ENCODE measurements around the gene MLLT6.
A peak's percentile ranks its signal among the peaks of the same experiment; 100 is the strongest.

Gene MLLT6

GRCh38 chr17:38671939-38672720 lies 32.9 kb upstream of the MLLT6 start:
- Histone ChIP-seq H3K4me1 (ENCODE audit: low read depth, poor library complexity, severe bottlenecking) (peaks cover 30% of the 10 kb centered on the region), H3K79me2 (ENCODE audit: insufficient read depth, low read depth) (no peaks in the 10 kb centered on the region), H3K27me3 (ENCODE audit: insufficient read depth, low read depth) (peaks cover 18% of the 10 kb centered on the region; the same call in 1 of the 2 replicates), H3K27ac (no peak overlapping the region), H3K4me3 (IDR thresholded peaks at IDR 0.05; ENCODE audit: insufficient read depth, low read depth, low read length) (no peak overlapping the region), H3K36me3 (ENCODE audit: insufficient read depth) (no peaks in the 10 kb centered on the region), H3K4me2 (no peak overlapping the region), H3K9ac (no peak overlapping the region), H4K20me1 (ENCODE audit: insufficient read depth) (no peaks in the 10 kb centered on the region), H2AFZ (ENCODE audit: low read depth) (no peak overlapping the region)
- TF ChIP-seq CTCF (conservative IDR thresholded peaks at IDR 0.05; ENCODE audit: low read depth, low read length) = no peak

GRCh38 chr17:38672788-38673706 lies 32.0 kb upstream of the MLLT6 start:
- no peak for TF ChIP-seq CTCF (conservative IDR thresholded peaks at IDR 0.05; ENCODE audit: low read depth, low read length)
- no peak overlapping the region for H3K9ac ChIP-seq
- H3K36me3 ChIP-seq (ENCODE audit: insufficient read depth) = no peaks in the 10 kb centered on the region
- H3K27me3 ChIP-seq (ENCODE audit: insufficient read depth, low read depth) = peaks cover 18% of the 10 kb centered on the region; the same call in 1 of the 2 replicates
- H3K27ac ChIP-seq = no peak overlapping the region
- H3K4me1 ChIP-seq (ENCODE audit: low read depth, poor library complexity, severe bottlenecking) = peaks cover 39% of the 10 kb centered on the region
- H3K4me3 ChIP-seq (IDR thresholded peaks at IDR 0.05; ENCODE audit: insufficient read depth, low read depth, low read length) = no peak overlapping the region
- H4K20me1 ChIP-seq (ENCODE audit: insufficient read depth) = no peaks in the 10 kb centered on the region
- H3K79me2 ChIP-seq (ENCODE audit: insufficient read depth, low read depth) = no peaks in the 10 kb centered on the region
- H3K4me2 ChIP-seq = peak overlapping the region; percentile 96
- H2AFZ ChIP-seq (ENCODE audit: low read depth) = no peak overlapping the region

GRCh38 chr17:38673707-38674013 lies 31.4 kb upstream of the MLLT6 start:
- Histone ChIP-seq H3K4me2 (peak overlapping the region; percentile 96), H3K27ac (peak overlapping the region; percentile 61; the same call in 1 of the 2 replicates), H3K9ac (peak overlapping the region; percentile 78), H3K4me1 (ENCODE audit: low read depth, poor library complexity, severe bottlenecking) (peaks cover 41% of the 10 kb centered on the region), H3K27me3 (ENCODE audit: insufficient read depth, low read depth) (peaks cover 18% of the 10 kb centered on the region; the same call in 1 of the 2 replicates), H3K36me3 (ENCODE audit: insufficient read depth) (no peaks in the 10 kb centered on the region), H4K20me1 (ENCODE audit: insufficient read depth) (no peaks in the 10 kb centered on the region), H3K4me3 (IDR thresholded peaks at IDR 0.05; ENCODE audit: insufficient read depth, low read depth, low read length) (no peak overlapping the region), H3K79me2 (ENCODE audit: insufficient read depth, low read depth) (no peaks in the 10 kb centered on the region), H2AFZ (ENCODE audit: low read depth) (peak overlapping the region; percentile 79)
- TF ChIP-seq CTCF (conservative IDR thresholded peaks at IDR 0.05; ENCODE audit: low read depth, low read length) = no peak

GRCh38 chr17:38674014-38674748 lies 30.9 kb upstream of the MLLT6 start:
- peak overlapping the region; percentile 78 for H3K9ac ChIP-seq
- no peaks in the 10 kb centered on the region for H4K20me1 ChIP-seq (ENCODE audit: insufficient read depth)
- peak overlapping the region; percentile 96 for H3K4me2 ChIP-seq
- H3K27me3 ChIP-seq (ENCODE audit: insufficient read depth, low read depth) = peaks cover 16% of the 10 kb centered on the region; the same call in 1 of the 2 replicates
- no peaks in the 10 kb centered on the region for H3K79me2 ChIP-seq (ENCODE audit: insufficient read depth, low read depth)
- peaks cover 41% of the 10 kb centered on the region for H3K4me1 ChIP-seq (ENCODE audit: low read depth, poor library complexity, severe bottlenecking)
- peak overlapping the region; percentile 79 for H2AFZ ChIP-seq (ENCODE audit: low read depth)
- H3K4me3 ChIP-seq (IDR thresholded peaks at IDR 0.05; ENCODE audit: insufficient read depth, low read depth, low read length) = no peak overlapping the region
- H3K27ac ChIP-seq = peak overlapping the region; percentile 61
- peak; percentile 41 for TF ChIP-seq CTCF (conservative IDR thresholded peaks at IDR 0.05; ENCODE audit: low read depth, low read length)
- H3K36me3 ChIP-seq (ENCODE audit: insufficient read depth) = no peaks in the 10 kb centered on the region

Data from KMS-11 (cell line).